Inferior parietal cortex (tissue), 1 donor: ENCODE measurements around the gene APC.

Experiments
- DNase-seq: peaks from one replicate; pipeline ENCODE4 v3.0.0-alpha.2; 2016; ENCODE audit errors: extremely low spot score

APC gene

GRCh38 chr5:112784726-112785125, 47.0 kb downstream of the APC start:
- no peak for DNase-seq

GRCh38 chr5:112787261-112787660, 49.6 kb downstream of the APC start:
- no peak for DNase-seq

GRCh38 chr5:112787896-112788295, 50.2 kb downstream of the APC start:
- DNase-seq = no peak

- DNase-seq = no peak
Measured at GRCh38 chr5:112793201-112793600, 55.5 kb downstream of the APC start.

- no peak for DNase-seq
Measured at GRCh38 chr5:112794410-112794809, 56.7 kb downstream of the APC start.

GRCh38 chr5:112795342-112795741, 57.7 kb downstream of the APC start:
- DNase-seq = no peak

DNA sequence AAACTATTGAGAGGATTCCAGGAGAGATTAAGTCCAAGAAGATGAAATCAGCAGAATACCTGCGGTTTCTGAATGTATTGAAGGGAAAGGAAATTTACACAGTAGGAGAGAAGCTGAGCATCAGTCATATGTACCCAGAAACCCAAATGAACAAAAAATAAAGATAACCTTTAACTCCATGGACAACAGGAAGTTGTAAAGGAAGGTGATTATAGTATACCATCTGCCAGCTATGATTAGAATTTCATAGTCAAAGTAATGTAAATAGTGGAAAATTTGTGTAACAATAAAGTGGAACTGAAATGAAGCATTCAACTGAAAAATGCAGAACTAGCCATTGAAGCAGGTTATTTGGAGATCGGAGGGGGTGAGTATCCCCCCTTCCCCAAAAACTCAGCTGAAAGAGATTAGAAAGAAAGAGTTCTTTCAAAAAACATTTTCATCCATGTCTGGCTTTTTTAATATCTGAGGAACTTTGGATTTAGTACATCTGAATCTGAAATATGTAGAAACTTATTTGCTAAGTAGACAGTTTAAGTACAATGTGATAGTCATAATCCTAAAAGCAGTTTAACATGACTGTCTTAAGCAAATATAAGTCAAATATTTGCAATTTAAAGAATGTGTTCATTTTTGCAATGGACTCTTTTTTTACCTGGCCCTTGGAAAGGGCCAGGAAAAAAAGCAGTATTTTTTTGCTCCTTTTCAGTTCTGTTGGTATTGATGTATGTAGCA, 58.4 kb downstream of the APC start:
- DNase-seq = no peak

- no peak for DNase-seq
Measured at GRCh38 chr5:112799661-112800060, 62.0 kb downstream of the APC start.

GRCh38 chr5:112800891-112801290, 63.2 kb downstream of the APC start:
- DNase-seq = no peak

- DNase-seq = no peak
Measured at GRCh38 chr5:112811023-112811422, 73.3 kb downstream of the APC start.

DNA sequence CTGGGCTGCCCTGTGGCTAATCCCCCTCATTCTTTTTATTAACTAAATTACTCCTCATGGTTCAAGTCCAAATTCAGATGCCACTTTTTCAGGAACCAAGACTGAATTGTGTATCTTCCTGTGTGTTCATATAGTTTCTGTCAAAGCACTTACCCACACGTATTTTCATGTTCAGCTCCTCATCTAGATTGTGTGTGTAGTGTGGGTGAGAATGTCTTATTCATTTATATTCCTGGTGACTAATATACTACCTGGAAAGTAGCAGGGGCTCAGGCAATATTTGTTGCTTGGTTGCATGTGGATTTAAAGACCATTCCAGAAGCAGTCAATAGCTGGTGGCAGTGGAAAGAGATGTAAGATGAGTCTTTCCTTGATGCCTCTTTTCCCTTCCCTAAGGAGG, 74.9 kb downstream of the APC start:
- no peak for DNase-seq

GRCh38 chr5:112820246-112820645, 82.6 kb downstream of the APC start:
- DNase-seq = no peak

DNA sequence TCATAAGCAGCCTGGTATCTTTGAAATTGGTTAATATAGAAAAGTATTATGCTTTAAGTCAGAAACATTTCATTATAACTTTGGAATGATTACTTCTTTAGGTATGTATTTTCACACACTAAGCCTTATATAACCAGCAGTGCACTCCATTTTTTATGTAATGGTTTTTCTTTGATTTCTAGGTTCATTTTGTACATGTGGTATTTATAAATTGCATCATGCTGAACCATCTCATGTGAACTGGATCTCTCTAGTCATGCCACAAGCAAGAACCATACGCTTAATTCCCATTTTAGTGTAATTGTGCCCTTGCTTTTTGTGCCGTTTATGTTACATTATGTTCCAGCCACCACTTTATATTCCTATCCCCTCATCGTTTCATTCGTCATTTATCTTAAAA, 84.8 kb downstream of the APC start:
- DNase-seq = peak; percentile 29

DNA sequence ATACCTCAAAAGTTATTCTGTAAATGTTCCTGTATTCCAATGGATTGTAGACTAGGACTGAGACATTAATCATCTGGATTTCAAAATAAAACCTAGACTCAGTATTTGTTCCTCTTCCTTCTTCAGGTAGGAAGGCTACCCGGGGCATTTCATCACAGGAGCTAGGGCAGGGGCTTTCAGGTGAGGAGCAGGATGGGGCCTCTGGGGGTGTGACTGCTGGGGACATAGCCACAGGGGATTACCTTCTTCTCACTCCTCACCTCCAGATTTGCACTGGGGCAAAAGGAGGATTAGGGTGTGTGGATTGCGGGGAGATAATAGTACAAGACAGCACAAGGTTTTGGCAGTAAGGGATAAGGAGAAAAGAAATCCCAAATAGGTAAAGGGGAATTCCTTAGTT, 85.5 kb downstream of the APC start:
- DNase-seq = no peak

DNA sequence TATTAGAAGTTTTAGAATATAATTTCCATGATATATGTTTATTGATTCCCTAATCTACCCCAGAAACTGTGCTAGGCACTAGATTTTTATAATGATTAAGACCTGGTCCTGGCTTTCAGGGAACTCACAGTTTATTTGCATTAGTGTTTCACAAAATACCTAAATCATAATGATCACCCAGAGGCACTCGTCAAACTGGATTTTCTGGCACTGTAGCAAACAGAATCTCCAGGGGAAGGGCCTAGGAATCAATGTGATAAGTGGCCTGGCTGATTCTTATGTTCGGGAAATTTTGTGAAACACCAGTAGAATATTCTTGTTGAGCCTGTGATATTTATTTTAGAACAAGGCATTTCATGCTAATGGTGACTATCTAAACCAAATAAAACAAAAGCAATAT, 86.0 kb downstream of the APC start:
- DNase-seq = no peak

DNA sequence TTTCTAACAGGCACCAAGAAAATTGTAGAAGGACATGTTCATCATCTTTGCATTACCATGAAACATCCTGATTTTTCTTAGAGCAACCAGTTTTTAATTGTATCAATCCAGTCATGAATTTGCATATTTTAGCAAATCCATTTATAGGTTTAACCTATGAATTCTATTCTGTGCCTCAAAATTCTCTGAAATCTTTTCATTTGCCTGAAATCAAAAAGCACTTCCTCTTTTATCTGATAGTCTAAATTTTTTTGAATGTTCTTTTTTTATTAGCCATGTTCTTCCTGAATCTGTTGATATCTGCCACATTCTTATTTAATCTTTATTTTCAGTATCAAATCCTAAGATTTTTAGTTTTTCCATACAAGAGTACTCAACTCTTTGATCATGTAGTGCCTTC, 86.5 kb downstream of the APC start:
- DNase-seq = no peak

DNA sequence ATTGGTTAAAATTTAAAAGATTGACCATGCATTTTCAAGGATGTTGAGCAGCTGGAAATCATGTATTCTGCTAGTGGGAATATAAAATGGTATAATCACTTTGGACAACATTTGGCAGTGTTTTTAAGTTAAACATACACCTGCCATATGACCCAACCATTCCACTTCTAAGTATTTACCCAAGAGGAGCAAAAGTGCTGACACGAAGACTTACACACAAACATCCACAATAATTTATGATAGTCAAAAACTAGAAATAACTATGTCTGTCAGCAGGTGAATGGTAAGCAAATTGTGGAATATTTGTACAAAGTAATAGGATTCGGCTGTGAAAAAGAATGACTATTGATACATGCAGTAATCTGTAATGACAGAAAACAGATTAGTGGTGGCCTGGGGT, 92.7 kb downstream of the APC start:
- DNase-seq = no peak

DNA sequence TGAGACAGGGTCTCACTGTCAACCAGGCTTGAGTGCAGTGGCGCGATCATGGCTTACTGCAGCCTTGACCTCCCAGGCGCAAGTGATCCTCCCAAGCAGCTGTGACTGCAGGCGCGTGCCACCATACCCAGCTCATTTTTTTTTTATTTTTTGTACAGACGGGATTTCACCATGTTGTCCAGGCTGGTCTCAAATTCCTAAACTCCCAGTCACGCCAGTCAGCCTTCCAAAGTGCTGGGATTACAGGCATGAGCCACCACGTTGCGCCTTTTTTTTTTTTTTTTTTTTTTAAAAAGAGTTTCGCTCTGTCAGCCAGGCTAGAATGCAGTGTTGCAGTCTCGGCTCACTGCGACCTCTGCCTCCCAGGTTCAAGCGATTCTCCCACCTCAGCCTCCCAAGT, 96.3 kb downstream of the APC start:
- DNase-seq = no peak

- no peak for DNase-seq
Measured at GRCh38 chr5:112844489-112844888, 106.8 kb downstream of the APC start.

GRCh38 chr5:112846556-112846955, 108.9 kb downstream of the APC start:
- DNase-seq = no peak

- DNase-seq = no peak
Measured at GRCh38 chr5:112847306-112847705, 109.6 kb downstream of the APC start.

DNA sequence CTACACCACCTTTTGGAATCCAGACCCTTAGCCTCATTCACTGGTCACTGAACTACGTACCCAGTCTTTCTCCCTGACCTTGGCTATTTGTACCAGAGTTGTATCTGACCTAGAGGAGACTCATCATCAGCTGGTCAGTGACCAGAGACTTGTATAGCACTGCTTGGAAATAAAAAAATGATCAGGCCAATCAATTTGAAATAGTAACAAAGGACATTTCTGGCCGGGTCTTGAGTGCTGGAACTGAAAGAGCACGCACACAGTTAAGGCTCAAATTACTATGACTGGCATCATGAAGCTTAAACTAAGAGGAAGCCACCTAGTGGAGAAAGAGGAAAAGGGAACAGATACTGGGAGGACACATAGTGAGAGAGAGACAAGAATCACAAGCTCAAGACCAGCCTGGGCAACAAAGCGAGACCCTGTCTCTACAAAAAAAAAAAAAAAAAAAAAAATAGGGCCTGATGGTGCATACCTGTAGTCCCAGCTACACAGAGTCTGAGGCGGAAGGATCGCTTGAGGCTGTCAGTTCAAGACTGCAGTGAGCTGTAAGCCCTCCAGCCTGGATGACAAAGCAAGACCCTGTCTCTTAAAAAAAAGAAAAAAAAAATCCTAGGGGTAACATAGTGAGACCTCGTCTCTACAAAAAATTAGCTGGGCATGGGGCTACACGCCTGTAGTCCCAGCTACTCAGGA, 110.6 kb downstream of the APC start:
- DNase-seq = peak; percentile 74

- no peak for DNase-seq
Measured at GRCh38 chr5:112849912-112850311, 112.2 kb downstream of the APC start.

GRCh38 chr5:112854651-112855050, 117.0 kb downstream of the APC start:
- no peak for DNase-seq
